ENCODE results near the gene FEZ2. TPM values are rescaled to one million over a fixed set of nuclear protein-coding genes. Genes with fewer than 3 reads are reported as not detected.

FEZ2 gene, protein sequence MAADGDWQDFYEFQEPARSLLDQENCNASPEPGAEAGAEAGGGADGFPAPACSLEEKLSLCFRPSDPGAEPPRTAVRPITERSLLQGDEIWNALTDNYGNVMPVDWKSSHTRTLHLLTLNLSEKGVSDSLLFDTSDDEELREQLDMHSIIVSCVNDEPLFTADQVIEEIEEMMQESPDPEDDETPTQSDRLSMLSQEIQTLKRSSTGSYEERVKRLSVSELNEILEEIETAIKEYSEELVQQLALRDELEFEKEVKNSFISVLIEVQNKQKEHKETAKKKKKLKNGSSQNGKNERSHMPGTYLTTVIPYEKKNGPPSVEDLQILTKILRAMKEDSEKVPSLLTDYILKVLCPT
- 10 to 100 TPM; 42.4 to 93.8 (median 61.1) TPM for total RNA-seq

DNA sequence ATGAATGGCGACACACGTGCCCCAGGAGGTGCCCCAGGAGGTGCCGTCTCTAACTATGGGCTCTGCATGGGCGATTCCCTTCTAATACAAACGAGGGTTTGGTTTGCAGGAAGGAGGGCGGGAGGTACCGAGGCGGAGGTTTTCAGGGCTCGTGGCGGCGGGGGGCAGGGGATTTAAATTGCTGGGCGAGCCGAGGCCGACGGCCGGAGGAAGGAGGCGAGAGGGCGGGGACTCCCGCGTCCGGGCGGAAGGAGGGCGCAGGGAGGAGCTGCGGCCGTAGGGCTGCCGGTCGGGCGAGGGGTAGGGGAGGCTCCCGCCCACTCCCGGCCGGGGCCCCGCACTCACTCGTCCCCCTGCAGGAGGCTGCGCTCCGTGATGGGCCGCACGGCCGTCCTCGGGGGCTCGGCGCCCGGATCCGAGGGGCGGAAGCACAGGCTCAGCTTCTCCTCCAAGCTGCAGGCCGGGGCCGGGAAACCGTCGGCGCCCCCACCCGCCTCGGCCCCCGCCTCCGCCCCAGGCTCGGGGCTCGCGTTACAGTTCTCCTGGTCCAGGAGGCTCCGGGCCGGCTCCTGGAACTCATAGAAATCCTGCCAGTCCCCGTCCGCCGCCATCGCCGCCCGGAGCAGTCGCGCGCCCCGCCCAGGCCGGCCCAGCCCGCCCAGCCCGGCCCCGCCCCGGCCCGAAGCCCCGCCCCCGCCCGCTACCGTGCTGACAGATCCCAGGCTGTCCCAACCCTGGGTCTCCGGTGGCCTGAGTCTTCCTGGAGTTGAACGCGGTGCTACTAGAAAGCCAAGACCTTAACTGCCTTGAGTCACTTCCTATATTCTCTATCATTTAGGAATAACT is at the start of gene FEZ2:
Gene FEZ2, minus strand, starts transcription at position 637 of the 846 bp plus-strand sequence. Its CDS starts 26 bp downstream, at position 611.
- no peaks in the 10 kb centered on the region for H3K9me3 ChIP-seq
- H3K27me3 ChIP-seq: no peaks in the 10 kb centered on the region
- H3K4me1 ChIP-seq: peaks cover 0 to 25% (median 11%) of the 10 kb centered on the region in 4 donors
- WGBS, 2 donors: 0 to 2% methylated on average over 26 to 44 of the region's 81 CpGs
- H3K27ac ChIP-seq: peak within 1 kb of the TSS; percentile 94 to 99 (median 96)
- TF ChIP-seq EP300 (IDR thresholded peaks at IDR 0.05) (no peak), POLR2A (IDR thresholded peaks at IDR 0.05) (no peak)
- TF ChIP-seq, protein P1, sequence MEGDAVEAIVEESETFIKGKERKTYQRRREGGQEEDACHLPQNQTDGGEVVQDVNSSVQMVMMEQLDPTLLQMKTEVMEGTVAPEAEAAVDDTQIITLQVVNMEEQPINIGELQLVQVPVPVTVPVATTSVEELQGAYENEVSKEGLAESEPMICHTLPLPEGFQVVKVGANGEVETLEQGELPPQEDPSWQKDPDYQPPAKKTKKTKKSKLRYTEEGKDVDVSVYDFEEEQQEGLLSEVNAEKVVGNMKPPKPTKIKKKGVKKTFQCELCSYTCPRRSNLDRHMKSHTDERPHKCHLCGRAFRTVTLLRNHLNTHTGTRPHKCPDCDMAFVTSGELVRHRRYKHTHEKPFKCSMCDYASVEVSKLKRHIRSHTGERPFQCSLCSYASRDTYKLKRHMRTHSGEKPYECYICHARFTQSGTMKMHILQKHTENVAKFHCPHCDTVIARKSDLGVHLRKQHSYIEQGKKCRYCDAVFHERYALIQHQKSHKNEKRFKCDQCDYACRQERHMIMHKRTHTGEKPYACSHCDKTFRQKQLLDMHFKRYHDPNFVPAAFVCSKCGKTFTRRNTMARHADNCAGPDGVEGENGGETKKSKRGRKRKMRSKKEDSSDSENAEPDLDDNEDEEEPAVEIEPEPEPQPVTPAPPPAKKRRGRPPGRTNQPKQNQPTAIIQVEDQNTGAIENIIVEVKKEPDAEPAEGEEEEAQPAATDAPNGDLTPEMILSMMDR (IDR thresholded peaks at IDR 0.05): no peak
- peak; percentile 40 to 45 for DNase-seq (ENCODE audit: low spot score in 2 of 2)
- H3K36me3 ChIP-seq: no peaks in the 10 kb centered on the region
- peak within 1 kb of the TSS; percentile 100 for H3K4me3 ChIP-seq

DNA sequence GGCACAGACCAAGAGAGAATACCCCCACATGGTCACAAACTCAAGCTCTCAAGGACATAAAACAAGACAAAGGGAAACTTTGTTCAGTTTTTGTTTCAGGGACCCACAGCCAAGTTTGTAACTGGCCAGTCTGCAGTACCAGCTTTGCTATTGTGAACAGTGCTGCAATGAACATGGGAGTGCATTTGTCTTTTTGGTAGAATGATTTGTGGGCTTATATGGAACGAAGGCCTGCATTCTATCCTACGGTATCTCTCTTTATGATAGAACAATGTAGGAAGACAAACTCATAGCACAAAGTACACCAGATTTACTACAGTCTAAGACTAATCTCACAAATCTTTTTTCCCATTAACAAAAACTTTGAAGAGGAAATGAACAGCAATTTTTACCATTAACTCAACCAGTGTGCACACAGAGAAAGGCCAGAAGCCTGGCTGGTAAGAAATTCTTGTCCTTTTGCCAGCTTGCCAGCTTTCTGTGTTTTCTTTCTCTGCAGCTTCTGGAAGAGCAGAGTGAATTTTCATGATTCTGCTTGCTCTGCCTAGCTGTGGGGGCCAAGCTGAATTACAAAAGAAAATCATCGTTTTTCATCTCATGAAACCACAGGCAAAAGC is 37.1 kb upstream of the FEZ2 start:
- H3K4me3 ChIP-seq: no peak overlapping the region
- H3K9me3 ChIP-seq: no peaks in the 10 kb centered on the region
- no peak for DNase-seq (ENCODE audit: low spot score in 2 of 2)
- no peaks in the 10 kb centered on the region for H3K27me3 ChIP-seq
- H3K36me3 ChIP-seq: no peaks in the 10 kb centered on the region
- peak overlapping the region in 2 of 4 donors; percentile 6 to 46 for H3K27ac ChIP-seq
- TF ChIP-seq EP300 (IDR thresholded peaks at IDR 0.05) (no peak), POLR2A (IDR thresholded peaks at IDR 0.05) (no peak)
- TF ChIP-seq, protein P1 (IDR thresholded peaks at IDR 0.05): no peak
- 52 to 57% methylated on average over 3 of the region's 3 CpGs for WGBS, 2 donors
- peaks cover 0 to 6% (median 1%) of the 10 kb centered on the region in 4 donors for H3K4me1 ChIP-seq

DNA sequence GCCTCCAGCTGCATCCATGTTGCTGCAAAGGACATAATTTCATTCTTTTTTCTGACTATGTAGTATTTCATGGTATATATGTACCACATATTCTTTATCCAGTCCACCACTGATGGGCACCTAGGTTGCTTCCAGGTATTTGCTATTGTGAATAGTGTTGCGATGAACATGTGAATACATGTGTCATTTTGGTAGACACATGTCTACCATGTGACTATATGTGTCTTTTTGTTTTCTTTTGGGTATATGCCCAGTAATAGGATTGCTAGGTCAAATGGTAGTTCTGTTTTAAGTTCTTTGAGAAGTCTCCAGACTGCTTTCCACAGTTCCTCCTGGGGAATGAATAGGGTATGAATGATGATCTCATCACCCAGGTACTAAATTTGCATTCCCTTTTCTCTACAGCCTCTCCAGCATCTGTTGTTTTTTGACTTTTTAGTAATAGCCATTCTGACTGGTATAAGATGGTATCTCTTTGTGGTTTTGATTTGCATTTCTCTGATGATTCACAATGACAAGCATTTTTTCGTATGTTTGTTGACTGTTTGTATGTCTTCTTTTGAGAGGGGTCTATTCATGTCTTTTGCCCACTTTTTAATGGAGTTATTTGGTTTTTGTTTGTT is 35.6 kb upstream of the FEZ2 start:
- H3K4me3 ChIP-seq: no peak overlapping the region
- WGBS, 2 donors: 79 to 81% methylated on average over 2 of the region's 2 CpGs
- H3K27me3 ChIP-seq: no peaks in the 10 kb centered on the region
- H3K27ac ChIP-seq: no peak overlapping the region
- TF ChIP-seq, protein P1 (IDR thresholded peaks at IDR 0.05): no peak
- TF ChIP-seq EP300 (IDR thresholded peaks at IDR 0.05): no peak
- no peak for TF ChIP-seq POLR2A (IDR thresholded peaks at IDR 0.05)
- peaks cover 0 to 6% (median 1%) of the 10 kb centered on the region in 4 donors for H3K4me1 ChIP-seq
- no peaks in the 10 kb centered on the region for H3K9me3 ChIP-seq
- DNase-seq (ENCODE audit: low spot score in 2 of 2): no peak
- no peaks in the 10 kb centered on the region for H3K36me3 ChIP-seq

DNA sequence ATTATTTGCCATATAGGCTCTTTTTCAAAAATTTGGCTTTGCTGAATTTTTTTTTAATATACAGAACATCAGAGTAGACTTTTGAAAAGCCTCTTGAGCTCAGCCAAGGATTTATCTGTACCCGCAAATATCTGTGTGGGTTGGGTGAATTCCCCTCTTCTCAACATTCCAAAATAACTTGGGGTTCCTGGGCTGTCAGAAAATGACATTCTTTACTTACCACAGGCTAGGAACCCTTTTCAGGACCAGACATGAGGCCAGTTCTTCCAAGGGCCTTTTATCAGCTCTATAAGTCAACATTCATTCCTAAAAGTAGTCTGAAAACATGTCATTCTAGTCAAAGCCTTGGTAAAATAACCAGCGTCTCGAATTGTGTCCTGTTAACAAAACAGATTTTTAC is 28.8 kb upstream of the FEZ2 start:
- Histone ChIP-seq H3K4me3 (no peak overlapping the region), H3K4me1 (no peaks in the 10 kb centered on the region), H3K27ac (no peak overlapping the region), H3K9me3 (peaks cover 0 to 13% (median 2%) of the 10 kb centered on the region in 4 donors), H3K36me3 (no peaks in the 10 kb centered on the region), H3K27me3 (no peaks in the 10 kb centered on the region)
- no peak for DNase-seq (ENCODE audit: low spot score in 2 of 2)
- TF ChIP-seq POLR2A (IDR thresholded peaks at IDR 0.05) (no peak), EP300 (IDR thresholded peaks at IDR 0.05) (no peak)
- TF ChIP-seq, protein P1 (IDR thresholded peaks at IDR 0.05): no peak
- 74 to 84% methylated on average over 3 of the region's 3 CpGs for WGBS, 2 donors

Data from tibial nerve (tissue), 4 donors.